Stimulated activated CD8-positive, alpha-beta memory T cell treated with anti-CD3 and anti-CD28 coated beads, Interleukin-7, amount 100 ng/mL, for 1 hour (primary cell): ENCODE data around the gene UNC5C.

Experiments used
- DNase-seq, 2 donors: peaks; one replicate each; pipeline ENCODE4 v3.0.0-alpha.2; 2020; ENCODE audit warnings: low read depth in 2 of 2

The UNC5C gene

GRCh38 chr4:95217197-95217596 lies 331.6 kb downstream of the UNC5C start:
- no peak for DNase-seq

- DNase-seq: no peak
These were observed 332.1 kb downstream of the UNC5C start for GRCh38 chr4:95216636-95217035.

DNA sequence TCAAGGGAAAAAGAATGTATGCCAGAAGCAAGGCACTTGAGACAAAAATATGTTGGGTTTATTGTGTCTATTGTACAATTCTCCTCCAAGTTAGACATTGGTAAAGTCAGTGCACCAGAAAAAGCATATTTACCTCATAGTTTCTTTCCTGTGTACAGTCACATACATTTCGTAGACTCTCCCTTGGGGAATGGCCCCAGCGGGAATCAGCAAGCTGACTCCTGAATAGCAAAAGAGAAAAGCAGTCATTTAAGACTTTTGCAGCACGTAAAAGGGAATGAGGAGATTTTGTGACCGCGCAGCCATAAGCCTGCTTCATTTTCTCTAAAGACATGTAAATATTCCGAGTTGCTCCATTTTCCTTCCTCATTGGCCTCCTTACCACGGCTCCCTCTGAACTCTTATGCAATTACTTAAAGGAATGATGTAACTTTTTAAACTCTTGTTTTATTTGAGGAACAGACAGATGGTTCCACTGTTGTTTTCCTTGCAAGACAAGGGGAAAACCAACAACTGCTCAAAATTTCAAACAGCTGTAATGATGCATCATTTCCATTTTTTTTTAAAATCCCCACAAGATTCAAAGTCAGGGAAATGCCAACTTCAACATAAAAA lies 332.7 kb downstream of the UNC5C start:
- DNase-seq: no peak

DNA sequence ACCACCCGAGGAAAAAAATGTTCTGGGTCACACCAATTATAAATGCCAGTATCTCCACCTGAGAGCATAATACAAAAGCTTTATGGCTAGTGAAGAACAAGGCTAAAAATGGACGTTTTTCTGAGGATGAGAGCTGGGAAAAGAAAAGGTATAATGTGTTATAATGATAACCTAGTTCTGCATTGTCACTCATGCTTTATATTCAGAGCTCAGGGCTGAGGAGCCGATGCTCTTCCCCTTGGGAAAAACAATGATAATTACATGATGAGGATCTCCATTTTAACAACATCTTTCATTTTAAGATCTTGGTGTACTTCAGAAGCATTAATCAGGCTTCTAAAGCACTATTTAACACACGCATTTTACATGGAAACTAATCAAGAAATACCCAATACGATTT lies 333.7 kb downstream of the UNC5C start:
- no peak for DNase-seq

DNA sequence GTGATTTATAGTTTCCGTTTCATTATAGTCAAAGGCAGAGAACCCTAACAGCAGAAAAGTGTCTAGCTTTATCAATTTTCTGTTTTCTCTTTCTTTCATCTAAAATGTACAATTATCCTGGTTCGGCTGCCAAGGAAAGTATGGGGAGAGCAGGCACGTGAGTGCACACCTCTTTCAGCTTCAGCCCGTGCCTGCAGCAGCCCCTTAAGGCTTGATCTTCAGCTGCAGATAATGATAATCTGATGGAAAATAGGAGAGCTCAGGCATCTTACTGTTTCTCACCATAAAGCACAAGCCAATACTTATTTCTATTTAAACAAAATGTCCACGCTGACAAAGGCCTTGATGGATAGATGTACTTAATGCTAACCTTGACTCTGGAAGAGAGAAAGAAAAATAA lies 334.4 kb downstream of the UNC5C start:
- DNase-seq: no peak

DNA sequence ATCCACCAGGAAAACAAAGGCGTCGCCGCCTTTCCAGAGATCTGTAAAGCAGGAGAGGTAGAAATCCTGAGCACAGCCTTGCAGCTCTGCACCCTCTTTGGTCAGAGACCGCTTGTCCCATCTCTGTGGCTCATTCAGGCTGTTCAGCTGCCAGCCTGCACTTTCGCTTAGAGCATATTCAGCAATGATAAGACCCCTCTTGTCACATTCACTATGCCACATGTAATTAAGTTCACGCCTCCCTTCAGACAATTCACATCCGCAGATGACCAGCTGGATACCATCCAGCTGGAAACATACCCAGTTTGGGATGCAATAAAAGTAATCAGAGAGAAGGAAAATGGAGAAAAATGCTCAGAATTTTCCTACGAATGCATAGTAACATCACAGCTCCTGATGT lies 335.4 kb downstream of the UNC5C start:
- no peak for DNase-seq

- no peak for DNase-seq
These were observed 336.1 kb downstream of the UNC5C start for GRCh38 chr4:95212692-95213091.

DNA sequence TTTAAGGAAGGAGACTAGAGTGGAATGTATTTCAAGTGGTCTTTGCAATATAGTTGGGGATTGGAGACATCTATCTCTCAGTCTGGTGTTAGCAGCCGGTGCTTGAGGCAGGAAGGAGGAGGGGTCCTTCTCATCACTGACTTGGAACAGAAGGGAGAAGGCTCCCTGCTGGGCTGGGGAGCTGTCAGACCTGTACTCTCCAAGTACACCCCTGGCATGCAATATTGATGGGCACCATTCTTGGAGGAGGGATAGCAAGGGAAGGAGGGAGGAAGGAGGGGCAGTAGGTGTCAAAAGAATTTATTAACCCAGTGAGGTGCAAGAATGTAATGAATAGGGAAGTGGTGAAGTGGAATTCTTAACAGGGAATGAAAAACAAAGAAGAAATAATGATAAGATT lies 338.8 kb downstream of the UNC5C start:
- no peak for DNase-seq

GRCh38 chr4:95204873-95205272 lies 343.9 kb downstream of the UNC5C start:
- DNase-seq: no peak

GRCh38 chr4:95204267-95204844 lies 344.4 kb downstream of the UNC5C start:
- no peak for DNase-seq

DNA sequence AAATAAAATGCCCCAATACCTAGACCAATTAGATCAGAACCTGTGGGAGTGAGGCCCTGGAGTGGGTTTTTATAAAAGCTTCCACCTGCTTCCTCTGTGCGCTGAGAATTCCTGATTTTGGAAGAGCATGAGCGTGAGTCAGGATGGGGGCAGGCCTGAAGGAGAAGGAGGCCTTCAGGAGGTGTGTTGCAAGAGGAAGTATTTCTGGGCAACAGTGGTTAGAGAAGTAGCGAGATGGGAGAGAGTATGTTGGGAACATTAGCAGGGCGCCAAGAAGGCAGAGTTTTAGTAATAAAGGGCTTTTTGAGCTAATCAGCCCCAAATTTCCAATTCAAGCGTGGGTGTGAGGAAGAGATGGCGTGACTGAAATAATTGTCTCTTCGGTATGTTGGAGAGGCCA lies 349.8 kb downstream of the UNC5C start:
- no peak for DNase-seq

GRCh38 chr4:95197353-95197752 lies 351.4 kb downstream of the UNC5C start:
- DNase-seq: no peak

DNA sequence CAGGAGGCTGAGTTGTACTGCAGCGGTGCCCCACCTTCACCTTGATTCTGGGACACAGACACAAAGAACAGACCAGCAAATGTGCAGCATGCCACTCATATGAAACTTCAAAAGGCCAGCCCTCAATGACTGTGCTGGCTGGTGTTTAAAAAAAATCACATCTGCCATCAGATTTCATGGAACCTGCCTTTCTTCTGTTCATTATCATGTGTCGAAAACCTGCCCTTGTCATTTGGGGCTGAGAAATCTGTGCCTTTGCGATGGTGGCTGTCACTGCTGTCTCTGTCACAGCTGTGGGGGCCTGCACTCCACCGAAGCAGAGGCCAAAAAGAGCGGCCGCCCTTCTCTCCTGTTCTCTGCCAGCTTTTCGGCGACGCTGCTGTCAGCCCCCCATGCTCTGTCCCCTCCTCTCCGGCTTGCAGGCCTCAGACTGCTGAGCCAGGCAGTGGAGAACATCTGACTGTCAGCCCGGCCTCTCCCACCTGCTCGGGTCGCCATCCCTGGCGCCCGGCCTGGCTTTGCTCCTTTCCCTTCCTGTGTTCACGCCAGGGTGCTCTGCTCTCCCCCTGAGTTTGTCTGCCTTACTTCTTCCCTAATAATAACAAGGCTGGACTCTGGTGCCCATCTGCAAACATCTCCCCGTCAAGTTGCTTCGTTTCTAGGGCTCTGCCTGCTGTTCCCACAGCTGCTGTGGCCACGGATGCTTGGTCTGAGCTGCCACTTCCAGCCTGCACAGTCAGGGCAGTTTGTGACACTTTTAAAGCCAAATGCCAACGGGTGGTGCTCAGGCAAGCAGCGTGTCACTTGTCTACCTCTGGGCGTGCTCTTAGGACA lies 355.2 kb downstream of the UNC5C start:
- DNase-seq: no peak

DNA sequence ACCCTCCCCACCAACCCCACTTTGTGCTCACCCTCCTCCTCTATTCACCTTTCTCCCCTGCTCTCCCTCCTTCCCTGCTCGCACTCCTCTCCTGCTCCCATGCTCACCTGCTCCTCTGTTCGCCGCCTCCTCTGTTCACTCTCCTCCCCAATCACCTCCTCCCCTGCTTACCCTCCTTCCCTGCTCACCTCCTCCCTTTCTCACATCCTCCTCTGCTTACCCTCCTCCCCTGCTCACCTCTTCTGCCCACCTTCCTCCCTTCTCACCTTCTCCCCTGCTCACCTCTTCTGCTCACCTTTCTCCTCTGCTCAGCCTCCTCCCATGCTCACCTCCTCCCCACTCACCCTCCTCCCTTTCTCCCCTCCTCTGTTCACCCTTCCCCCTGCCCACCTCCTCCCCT lies 357.2 kb downstream of the UNC5C start:
- DNase-seq: no peak

DNA sequence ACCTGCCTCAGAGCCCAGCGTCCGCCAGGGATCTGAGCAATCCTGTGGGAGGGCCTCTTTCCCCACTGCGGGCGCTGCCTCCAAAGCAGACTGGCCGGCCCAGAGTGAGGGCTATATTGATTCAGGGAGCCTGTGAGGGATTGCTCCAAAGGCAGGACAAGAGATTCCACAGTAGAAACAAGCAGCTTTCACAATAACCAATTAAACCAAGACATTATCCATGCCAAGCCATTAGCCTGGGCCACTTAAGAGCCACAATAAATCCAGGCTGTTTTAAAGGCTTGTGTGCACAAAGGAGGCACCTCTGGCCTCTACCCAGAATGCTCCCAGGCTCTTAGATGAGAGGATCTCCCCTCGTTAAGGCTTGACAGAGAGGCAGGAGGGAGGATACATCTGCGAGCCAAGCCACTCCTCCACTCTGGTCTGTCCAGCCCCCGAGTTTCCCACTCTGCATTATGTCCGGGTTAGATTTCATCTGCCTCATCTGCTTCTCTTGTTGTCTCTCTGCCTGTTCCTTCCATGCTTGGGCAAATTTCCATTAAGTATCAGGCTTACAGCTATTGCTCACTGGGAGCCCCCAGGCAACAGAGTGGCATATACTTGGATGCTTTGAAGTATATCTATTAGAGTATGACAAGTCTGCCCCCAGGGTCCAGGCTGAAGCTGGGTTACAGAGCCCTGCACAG lies 357.9 kb downstream of the UNC5C start:
- no peak for DNase-seq

GRCh38 chr4:95188701-95189370 lies 359.9 kb downstream of the UNC5C start:
- no peak for DNase-seq

GRCh38 chr4:95186666-95187065 lies 362.1 kb downstream of the UNC5C start:
- DNase-seq: no peak

DNA sequence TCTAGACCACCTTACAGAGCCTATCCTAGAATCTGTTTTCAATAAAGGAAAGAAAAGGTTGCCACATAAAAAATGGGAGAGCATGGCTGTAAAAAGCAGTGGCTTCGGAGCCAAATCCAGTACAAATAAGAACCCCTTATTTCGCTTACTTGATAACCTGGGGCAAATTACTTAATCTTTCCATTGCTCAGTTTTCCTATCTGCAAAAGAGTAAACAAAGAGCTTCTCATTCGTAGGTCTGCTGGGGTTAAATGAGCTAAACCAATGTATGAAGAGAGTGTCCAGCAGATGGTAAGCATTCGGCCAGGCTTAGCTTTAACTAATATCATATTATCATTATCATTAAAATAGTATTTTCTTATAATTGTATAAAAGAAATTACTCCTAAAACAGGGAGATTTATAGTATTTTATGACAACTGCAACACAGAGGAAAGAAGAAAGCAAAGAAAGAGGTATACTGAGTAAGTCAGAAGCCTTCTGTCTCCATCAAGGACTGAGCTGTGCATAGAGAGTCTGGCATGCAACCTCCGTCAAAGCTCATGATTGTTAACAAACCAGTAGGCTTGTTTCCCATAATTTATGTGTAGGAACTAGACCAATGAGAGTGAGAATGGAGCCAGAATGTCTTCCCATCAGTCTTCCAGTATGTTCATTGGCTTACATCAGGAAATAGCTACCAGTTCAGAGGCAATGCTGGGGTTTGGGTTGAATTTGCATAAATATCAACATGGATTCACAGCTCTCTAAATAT lies 364.9 kb downstream of the UNC5C start:
- DNase-seq: no peak

GRCh38 chr4:95181996-95182306 lies 366.8 kb downstream of the UNC5C start:
- no peak for DNase-seq

DNA sequence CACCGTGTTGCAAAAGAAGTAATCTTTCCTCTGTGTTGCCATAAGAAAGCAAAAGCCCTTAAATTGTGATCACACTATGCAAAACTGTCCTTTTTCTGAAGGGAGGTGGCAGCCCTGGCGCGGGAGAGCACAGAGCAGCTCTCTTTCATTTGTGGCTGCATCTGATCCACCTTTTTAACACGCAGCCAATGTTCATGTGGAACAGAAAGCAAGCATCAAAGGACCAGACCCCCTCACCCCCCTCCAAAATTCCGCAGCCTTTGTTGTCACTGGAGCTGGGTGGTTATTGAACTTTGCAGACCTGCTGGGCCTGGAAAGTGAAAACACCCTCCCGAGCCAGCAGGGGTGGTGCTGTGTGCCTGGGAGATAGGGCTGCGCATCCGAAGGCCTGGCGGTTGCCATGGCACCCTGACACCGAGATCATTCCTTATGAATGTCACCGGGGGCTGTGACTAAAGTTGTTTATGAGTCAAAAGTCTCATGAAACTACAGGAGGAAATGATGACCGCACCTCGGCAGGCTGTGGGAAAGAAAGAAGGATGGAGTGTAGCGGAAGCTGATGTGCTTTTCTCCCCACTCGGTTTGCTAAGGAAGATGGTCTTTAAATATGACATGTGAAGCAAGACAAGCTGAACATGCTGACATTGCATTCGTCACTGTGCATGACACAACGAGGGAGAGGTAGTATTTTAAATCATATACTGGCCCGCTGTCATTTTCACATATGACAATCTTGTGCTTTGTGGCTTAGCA lies 367.4 kb downstream of the UNC5C start:
- DNase-seq: no peak
